Nephron progenitor cell (in vitro differentiated cells): ENCODE measurements around the gene CARMIL1.

ENCODE experiments used
- DNase-seq: peaks from one replicate; pipeline ENCODE4 v3.0.0; 2021
- H3K27ac Mint-ChIP-seq: 2 replicates; pipeline ENCODE4 v1.8.0; 2021; ENCODE audit warnings: mild to moderate bottlenecking, moderate library complexity, mixed read lengths
- H3K27me3 Mint-ChIP-seq: 2 replicates; pipeline ENCODE4 v1.8.0; 2021; ENCODE audit warnings: mild to moderate bottlenecking, low read depth, mixed read lengths; ENCODE audit not compliant: poor library complexity
- H3K36me3 Mint-ChIP-seq: 2 replicates; pipeline ENCODE4 v1.8.0; 2021; ENCODE audit warnings: low read depth, mixed read lengths
- H3K4me1 Mint-ChIP-seq: 2 replicates; pipeline ENCODE4 v1.8.0; 2021; ENCODE audit warnings: mixed read lengths
- H3K4me3 Mint-ChIP-seq: 2 replicates; pipeline ENCODE4 v1.8.0; 2021; ENCODE audit warnings: mild to moderate bottlenecking, moderate library complexity, mixed read lengths
- H3K9me3 Mint-ChIP-seq: 2 replicates; pipeline ENCODE4 v1.8.0; 2021; ENCODE audit warnings: mild to moderate bottlenecking, moderate library complexity, mixed read lengths
- CTCF ChIP-seq: fragments of 200-600 bp; sonication (generic); IDR thresholded peaks from 2 replicates; pipeline ENCODE4 v1.5.0; 2021; ENCODE audit warnings: antibody characterized with exemption

CARMIL1 gene

GRCh38 chr6:25602674-25602982, 323.5 kb downstream of the CARMIL1 start:
- H3K4me3 Mint-ChIP-seq, result no peak overlapping the region
- H3K9me3 Mint-ChIP-seq, result no peaks in the 10 kb centered on the region
- DNase-seq, result no peak
- no peaks in the 10 kb centered on the region for H3K36me3 Mint-ChIP-seq
- no peaks in the 10 kb centered on the region for H3K27me3 Mint-ChIP-seq
- H3K4me1 Mint-ChIP-seq, result no peaks in the 10 kb centered on the region
- H3K27ac Mint-ChIP-seq, result no peak overlapping the region
- TF ChIP-seq CTCF, result no peak

- no peak for DNase-seq
- H3K27me3 Mint-ChIP-seq, result no peaks in the 10 kb centered on the region
- H3K9me3 Mint-ChIP-seq, result no peaks in the 10 kb centered on the region
- TF ChIP-seq CTCF, result no peak
- H3K4me3 Mint-ChIP-seq, result no peak overlapping the region
- H3K4me1 Mint-ChIP-seq, result no peaks in the 10 kb centered on the region
- H3K27ac Mint-ChIP-seq, result no peak overlapping the region
- no peaks in the 10 kb centered on the region for H3K36me3 Mint-ChIP-seq
These were observed 324.1 kb downstream of the CARMIL1 start for GRCh38 chr6:25603251-25603650.

GRCh38 chr6:25606151-25606550, 327.0 kb downstream of the CARMIL1 start:
- no peak overlapping the region for H3K4me3 Mint-ChIP-seq
- H3K9me3 Mint-ChIP-seq, result no peaks in the 10 kb centered on the region
- H3K4me1 Mint-ChIP-seq, result no peaks in the 10 kb centered on the region
- H3K27me3 Mint-ChIP-seq, result no peaks in the 10 kb centered on the region
- no peaks in the 10 kb centered on the region for H3K36me3 Mint-ChIP-seq
- no peak overlapping the region for H3K27ac Mint-ChIP-seq
- no peak for TF ChIP-seq CTCF
- no peak for DNase-seq

- Mint-ChIP-seq H3K27me3 (no peaks in the 10 kb centered on the region), H3K27ac (no peak overlapping the region), H3K4me1 (no peaks in the 10 kb centered on the region), H3K9me3 (no peaks in the 10 kb centered on the region), H3K36me3 (no peaks in the 10 kb centered on the region), H3K4me3 (no peak overlapping the region)
- no peak for DNase-seq
- TF ChIP-seq CTCF, result no peak
These were observed 329.5 kb downstream of the CARMIL1 start for GRCh38 chr6:25608558-25609174.

- no peak for DNase-seq
- Mint-ChIP-seq H3K27me3 (no peaks in the 10 kb centered on the region), H3K4me3 (no peak overlapping the region), H3K36me3 (no peaks in the 10 kb centered on the region), H3K27ac (no peak overlapping the region), H3K9me3 (no peaks in the 10 kb centered on the region), H3K4me1 (no peaks in the 10 kb centered on the region)
- TF ChIP-seq CTCF, result no peak
These were observed 333.5 kb downstream of the CARMIL1 start for GRCh38 chr6:25612666-25613065.

GRCh38 chr6:25613415-25613814, 334.2 kb downstream of the CARMIL1 start:
- Mint-ChIP-seq H3K36me3 (no peaks in the 10 kb centered on the region), H3K9me3 (no peaks in the 10 kb centered on the region), H3K27ac (no peak overlapping the region), H3K4me3 (no peak overlapping the region), H3K4me1 (no peaks in the 10 kb centered on the region), H3K27me3 (no peaks in the 10 kb centered on the region)
- DNase-seq, result no peak
- no peak for TF ChIP-seq CTCF
